SK-N-SH treated with all-trans-retinoic acid at 6 μM for 48 hours (cell line): ENCODE results near the gene OIT3.

Experiments used
- ATAC-seq: fragments of 200-7000 bp; cut with Tn5 transposase; 3 replicates; pipeline ENCODE4 v1.9.1; 2020; ENCODE audit warnings: mild to moderate bottlenecking, moderate library complexity
- ARNTL ChIP-seq: fragments of 450-650 bp; formaldehyde crosslinking; IDR thresholded peaks from 2 replicates; pipeline ENCODE4 v1.5.0; 2020; ENCODE audit warnings: low read depth, mild to moderate bottlenecking, moderate library complexity, borderline replicate concordance
- BACH2 ChIP-seq: fragments of 250-450 bp; sonication (Bioruptor Pico); IDR thresholded peaks from 2 replicates; pipeline ENCODE4 v1.9.0; 2021; ENCODE audit warnings: mild to moderate bottlenecking, borderline replicate concordance
- CSDC2 ChIP-seq: fragments of 250-450 bp; sonication (Bioruptor Pico); IDR thresholded peaks from 2 replicates; pipeline ENCODE4 v1.5.0; 2020; ENCODE audit warnings: mild to moderate bottlenecking, moderate library complexity
- ESRRG ChIP-seq: fragments of 250-450 bp; sonication (Bioruptor Pico); IDR thresholded peaks from 2 replicates; pipeline ENCODE4 v1.6.1; 2021; ENCODE audit warnings: mild to moderate bottlenecking
- GLIS3 ChIP-seq: fragments of 250-450 bp; sonication (Bioruptor Pico); IDR thresholded peaks from 2 replicates; pipeline ENCODE4 v1.5.0; 2020; ENCODE audit warnings: mild to moderate bottlenecking, moderate library complexity
- ISL1 ChIP-seq: fragments of 250-450 bp; sonication (Bioruptor Pico); IDR thresholded peaks from 2 replicates; pipeline ENCODE4 v2.1.2; 2022; ENCODE audit warnings: mild to moderate bottlenecking, moderate library complexity
- PATZ1 ChIP-seq: fragments of 250-450 bp; sonication (Bioruptor Pico); IDR thresholded peaks from 2 replicates; pipeline ENCODE4 v1.8.0; 2020; ENCODE audit warnings: mild to moderate bottlenecking, moderate library complexity, borderline replicate concordance
- PPARA ChIP-seq: fragments of 250-450 bp; sonication (Bioruptor Pico); IDR thresholded peaks from 2 replicates; pipeline ENCODE4 v1.5.0; 2020; ENCODE audit warnings: mild to moderate bottlenecking, borderline replicate concordance
- RARB ChIP-seq: fragments of 250-450 bp; sonication (Bioruptor Pico); IDR thresholded peaks from 2 replicates; pipeline ENCODE4 v1.8.0; 2021; ENCODE audit warnings: mild to moderate bottlenecking, moderate library complexity
- SNAI2 ChIP-seq: fragments of 250-450 bp; sonication (Bioruptor Pico); IDR thresholded peaks from 2 replicates; pipeline ENCODE4 v1.5.0; 2020; ENCODE audit warnings: mild to moderate bottlenecking, moderate library complexity
- TCF4 ChIP-seq: fragments of 250-450 bp; sonication (Bioruptor Pico); IDR thresholded peaks from 2 replicates; pipeline ENCODE4 v1.8.0; 2021; ENCODE audit warnings: mild to moderate bottlenecking, moderate library complexity, borderline replicate concordance
- TOX ChIP-seq: fragments of 250-450 bp; sonication (Bioruptor Pico); IDR thresholded peaks from 2 replicates; pipeline ENCODE4 v1.8.0; 2021; ENCODE audit warnings: mild to moderate bottlenecking, moderate library complexity, borderline replicate concordance
- TSHZ2 ChIP-seq: fragments of 250-450 bp; sonication (Bioruptor Pico); IDR thresholded peaks from 2 replicates; pipeline ENCODE4 v1.5.0; 2020; ENCODE audit warnings: mild to moderate bottlenecking, moderate library complexity
- ZC3H10 ChIP-seq: fragments of 250-450 bp; sonication (Bioruptor Pico); IDR thresholded peaks from 2 replicates; pipeline ENCODE4 v1.5.1; 2021; ENCODE audit warnings: mild to moderate bottlenecking, moderate library complexity
- ZFP3 ChIP-seq: fragments of 250-450 bp; sonication (Bioruptor Pico); IDR thresholded peaks from 2 replicates; pipeline ENCODE4 v1.5.0; 2020; ENCODE audit warnings: mild to moderate bottlenecking, moderate library complexity
- ZFP30 ChIP-seq: fragments of 450-650 bp; formaldehyde crosslinking; IDR thresholded peaks from 2 replicates; pipeline ENCODE4 v1.5.0; 2022; ENCODE audit warnings: mild to moderate bottlenecking, moderate library complexity
- ZNF565 ChIP-seq: fragments of 450-650 bp; formaldehyde crosslinking; conservative IDR thresholded peaks from 2 replicates; pipeline ENCODE4 v1.5.0; 2020; ENCODE audit warnings: low read depth, mild to moderate bottlenecking, moderate library complexity
- ZNF70 ChIP-seq: fragments of 450-650 bp; formaldehyde crosslinking; IDR thresholded peaks from 2 replicates; pipeline ENCODE4 v1.5.0; 2020; ENCODE audit warnings: mild to moderate bottlenecking, moderate library complexity
- ZNF8 ChIP-seq: fragments of 450-650 bp; formaldehyde crosslinking; IDR thresholded peaks from 2 replicates; pipeline ENCODE4 v1.5.0; 2020; ENCODE audit warnings: mild to moderate bottlenecking, moderate library complexity
- TF ChIP-seq, protein P1 (sequence below): fragments of 250-450 bp; sonication (Bioruptor Pico); IDR thresholded peaks from 2 replicates; pipeline ENCODE4 v1.5.1; 2021; ENCODE audit warnings: mild to moderate bottlenecking, moderate library complexity
- TF ChIP-seq, protein P2 (sequence below): fragments of 250-450 bp; sonication (Bioruptor Pico); IDR thresholded peaks from 2 replicates; pipeline ENCODE4 v1.5.1; 2020; ENCODE audit warnings: low read depth, mild to moderate bottlenecking, moderate library complexity

The OIT3 gene

GRCh38 chr10:72855790-72856189, 37.7 kb upstream of the OIT3 start:
- TF ChIP-seq TOX (CRISPR knock-in tag) = no peak
- TF ChIP-seq ZNF70 (CRISPR knock-in tag) = no peak
- no peak for TF ChIP-seq ISL1
- no peak for TF ChIP-seq PPARA (CRISPR knock-in tag)
- TF ChIP-seq SNAI2 (CRISPR knock-in tag) = no peak
- TF ChIP-seq, protein P1, sequence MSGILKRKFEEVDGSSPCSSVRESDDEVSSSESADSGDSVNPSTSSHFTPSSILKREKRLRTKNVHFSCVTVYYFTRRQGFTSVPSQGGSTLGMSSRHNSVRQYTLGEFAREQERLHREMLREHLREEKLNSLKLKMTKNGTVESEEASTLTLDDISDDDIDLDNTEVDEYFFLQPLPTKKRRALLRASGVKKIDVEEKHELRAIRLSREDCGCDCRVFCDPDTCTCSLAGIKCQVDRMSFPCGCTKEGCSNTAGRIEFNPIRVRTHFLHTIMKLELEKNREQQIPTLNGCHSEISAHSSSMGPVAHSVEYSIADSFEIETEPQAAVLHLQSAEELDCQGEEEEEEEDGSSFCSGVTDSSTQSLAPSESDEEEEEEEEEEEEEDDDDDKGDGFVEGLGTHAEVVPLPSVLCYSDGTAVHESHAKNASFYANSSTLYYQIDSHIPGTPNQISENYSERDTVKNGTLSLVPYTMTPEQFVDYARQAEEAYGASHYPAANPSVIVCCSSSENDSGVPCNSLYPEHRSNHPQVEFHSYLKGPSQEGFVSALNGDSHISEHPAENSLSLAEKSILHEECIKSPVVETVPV (CRISPR knock-in tag) = no peak
- no peak for TF ChIP-seq GLIS3 (CRISPR knock-in tag)
- TF ChIP-seq ZNF565 (CRISPR knock-in tag) = no peak
- TF ChIP-seq ZC3H10 (CRISPR knock-in tag) = no peak
- TF ChIP-seq, all 23 proteins: peak for 0
- ATAC-seq = no peak

DNA sequence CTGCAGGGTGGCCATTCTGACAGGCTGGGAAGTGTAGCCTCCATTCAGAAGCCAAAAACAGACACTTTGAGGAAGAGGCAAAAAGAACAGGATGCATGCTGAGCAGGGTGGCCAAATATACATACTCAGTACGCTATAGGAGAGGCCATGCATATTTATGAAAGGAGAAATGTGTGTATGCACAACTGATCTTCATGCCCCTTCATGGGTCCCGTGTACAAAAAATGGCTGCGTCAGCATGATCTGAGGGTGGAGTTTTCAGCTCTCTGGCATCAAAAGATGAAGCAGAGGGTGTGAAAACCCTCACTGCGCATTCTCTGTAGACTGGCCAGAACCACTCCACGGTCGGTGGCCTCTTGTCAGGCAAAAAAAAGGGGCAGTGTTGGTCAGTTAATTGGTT, 35.5 kb upstream of the OIT3 start:
- no peak for ATAC-seq

GRCh38 chr10:72862957-72863356, 30.6 kb upstream of the OIT3 start:
- ATAC-seq = no peak
- TF ChIP-seq ZNF565 (CRISPR knock-in tag) = no peak
- no peak for TF ChIP-seq ARNTL (CRISPR knock-in tag)
- TF ChIP-seq CSDC2 = no peak
- TF ChIP-seq TOX (CRISPR knock-in tag) = no peak
- TF ChIP-seq BACH2 (CRISPR knock-in tag) = no peak
- TF ChIP-seq, protein P2, sequence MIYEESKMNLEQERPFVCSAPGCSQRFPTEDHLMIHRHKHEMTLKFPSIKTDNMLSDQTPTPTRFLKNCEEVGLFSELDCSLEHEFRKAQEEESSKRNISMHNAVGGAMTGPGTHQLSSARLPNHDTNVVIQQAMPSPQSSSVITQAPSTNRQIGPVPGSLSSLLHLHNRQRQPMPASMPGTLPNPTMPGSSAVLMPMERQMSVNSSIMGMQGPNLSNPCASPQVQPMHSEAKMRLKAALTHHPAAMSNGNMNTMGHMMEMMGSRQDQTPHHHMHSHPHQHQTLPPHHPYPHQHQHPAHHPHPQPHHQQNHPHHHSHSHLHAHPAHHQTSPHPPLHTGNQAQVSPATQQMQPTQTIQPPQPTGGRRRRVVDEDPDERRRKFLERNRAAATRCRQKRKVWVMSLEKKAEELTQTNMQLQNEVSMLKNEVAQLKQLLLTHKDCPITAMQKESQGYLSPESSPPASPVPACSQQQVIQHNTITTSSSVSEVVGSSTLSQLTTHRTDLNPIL = no peak
- TF ChIP-seq RARB (CRISPR knock-in tag) = no peak
- TF ChIP-seq ZFP30 (CRISPR knock-in tag) = no peak
- no peak for TF ChIP-seq ZFP3 (CRISPR knock-in tag)
- TF ChIP-seq, protein P1 (CRISPR knock-in tag) = no peak
- TF ChIP-seq ZC3H10 (CRISPR knock-in tag) = no peak
- no peak for TF ChIP-seq ZNF8 (CRISPR knock-in tag)
- TF ChIP-seq TCF4 = no peak

More for the DNA sequence above, 35.5 kb upstream of the OIT3 start:
- TF ChIP-seq ZFP3 (CRISPR knock-in tag) (no peak), TOX (CRISPR knock-in tag) (no peak), BACH2 (CRISPR knock-in tag) (no peak), PATZ1 (CRISPR knock-in tag) (no peak), GLIS3 (CRISPR knock-in tag) (no peak), ZC3H10 (CRISPR knock-in tag) (no peak), ZNF70 (CRISPR knock-in tag) (no peak), ZNF8 (CRISPR knock-in tag) (no peak), ARNTL (CRISPR knock-in tag) (no peak), PPARA (CRISPR knock-in tag) (no peak), TCF4 (no peak), ESRRG (CRISPR knock-in tag) (no peak), TSHZ2 (CRISPR knock-in tag) (no peak), ISL1 (no peak)
- TF ChIP-seq, protein P1 (CRISPR knock-in tag) = no peak
